Astrocyte (in vitro differentiated cells and primary cell): ENCODE results near the gene MPDU1.

Experiments used
- EZH2 ChIP-seq: IDR thresholded peaks from 2 replicates; pipeline ENCODE4 v1.6.1; 2012; ENCODE audit warnings: mild to moderate bottlenecking, low read length, inconsistent platforms; ENCODE audit not compliant: insufficient read depth
- TF ChIP-seq, protein P1 (sequence below): IDR thresholded peaks from 2 replicates; pipeline ENCODE4 v1.5.1; 2011; ENCODE audit warnings: low read depth, mild to moderate bottlenecking, inconsistent platforms, low read length, moderate library complexity; ENCODE audit not compliant: insufficient read depth

- TF ChIP-seq, protein P1, sequence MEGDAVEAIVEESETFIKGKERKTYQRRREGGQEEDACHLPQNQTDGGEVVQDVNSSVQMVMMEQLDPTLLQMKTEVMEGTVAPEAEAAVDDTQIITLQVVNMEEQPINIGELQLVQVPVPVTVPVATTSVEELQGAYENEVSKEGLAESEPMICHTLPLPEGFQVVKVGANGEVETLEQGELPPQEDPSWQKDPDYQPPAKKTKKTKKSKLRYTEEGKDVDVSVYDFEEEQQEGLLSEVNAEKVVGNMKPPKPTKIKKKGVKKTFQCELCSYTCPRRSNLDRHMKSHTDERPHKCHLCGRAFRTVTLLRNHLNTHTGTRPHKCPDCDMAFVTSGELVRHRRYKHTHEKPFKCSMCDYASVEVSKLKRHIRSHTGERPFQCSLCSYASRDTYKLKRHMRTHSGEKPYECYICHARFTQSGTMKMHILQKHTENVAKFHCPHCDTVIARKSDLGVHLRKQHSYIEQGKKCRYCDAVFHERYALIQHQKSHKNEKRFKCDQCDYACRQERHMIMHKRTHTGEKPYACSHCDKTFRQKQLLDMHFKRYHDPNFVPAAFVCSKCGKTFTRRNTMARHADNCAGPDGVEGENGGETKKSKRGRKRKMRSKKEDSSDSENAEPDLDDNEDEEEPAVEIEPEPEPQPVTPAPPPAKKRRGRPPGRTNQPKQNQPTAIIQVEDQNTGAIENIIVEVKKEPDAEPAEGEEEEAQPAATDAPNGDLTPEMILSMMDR = no peak
- no peak for TF ChIP-seq EZH2
Measured at GRCh38 chr17:7572588-7573323, 10.9 kb upstream of the MPDU1 start.
